Right lobe of liver (tissue), 4 donors: ENCODE results near the gene NUMA1.

Source experiments
- CTCF ChIP-seq, 4 donors: fragments of 200-600 bp in 3 of 4; fragments of 450-650 bp in 1 of 4; IDR thresholded peaks; one replicate each; pipeline versions ENCODE4 v1.5.1 to v1.8.0; 2016 to 2022; ENCODE audit warnings: antibody characterized with exemption in 4 of 4, mild to moderate bottlenecking in 2 of 4
- POLR2A ChIP-seq: fragments of 450-650 bp; IDR thresholded peaks from one replicate; pipeline ENCODE4 v1.6.1; 2017; ENCODE audit warnings: antibody characterized with exemption, mild to moderate bottlenecking
- donor health status: DM: no; HTN: no; CAD: no.
- donor health status: DM: no; HTN: no; CAD: no.
- donor health status: DM: no; HTN: yes; CAD: no.

- no peak for TF ChIP-seq CTCF (IDR thresholded peaks at IDR 0.05)
- no peak for TF ChIP-seq POLR2A
Observed at GRCh38 chr11:72088076-72088808, 7.9 kb upstream of the NUMA1 start.
